BE2C (cell line): ENCODE measurements around the gene POU3F1.

Source experiments
- DNase-seq: peaks from one replicate; pipeline ENCODE4 v3.0.0-alpha.2; 2020
- H3K27me3 ChIP-seq: fragments of 250-450 bp; sonication (Bioruptor Pico); 2 replicates; pipeline ENCODE4 v1.5.1; 2020; ENCODE audit warnings: mild to moderate bottlenecking
- H3K36me3 ChIP-seq: fragments of 250-450 bp; sonication (Bioruptor Pico); 2 replicates; pipeline ENCODE4 v1.5.1; 2020; ENCODE audit warnings: mild to moderate bottlenecking
- H3K4me1 ChIP-seq: fragments of 250-450 bp; sonication (Bioruptor Pico); 2 replicates; pipeline ENCODE4 v1.5.1; 2020
- H3K4me3 ChIP-seq: 2 replicates; pipeline ENCODE4 v1.5.1; 2011; ENCODE audit warnings: low read depth, low read length
- H3K9me3 ChIP-seq: fragments of 250-450 bp; sonication (Bioruptor Pico); 2 replicates; pipeline ENCODE4 v1.5.1; 2020
- CTCF ChIP-seq: IDR thresholded peaks from 2 replicates; pipeline ENCODE4 v1.5.1; 2012; ENCODE audit warnings: mild to moderate bottlenecking, low read depth, low read length

Gene POU3F1

GRCh38 chr1:38022810-38023209, 23.8 kb downstream of the POU3F1 start:
- DNase-seq: no peak
- H3K4me1 ChIP-seq: peaks cover 2% of the 10 kb centered on the region; the same call in 1 of the 2 replicates
- H3K36me3 ChIP-seq: peaks cover 8% of the 10 kb centered on the region; the same call in 1 of the 2 replicates
- no peak overlapping the region for H3K4me3 ChIP-seq
- no peaks in the 10 kb centered on the region for H3K9me3 ChIP-seq
- TF ChIP-seq CTCF: no peak
- H3K27me3 ChIP-seq: no peaks in the 10 kb centered on the region

- peaks cover 8% of the 10 kb centered on the region; the same call in 1 of the 2 replicates for H3K36me3 ChIP-seq
- no peak for DNase-seq
These were observed 24.6 kb downstream of the POU3F1 start for GRCh38 chr1:38021969-38022368.

GRCh38 chr1:38020396-38020795, 26.2 kb downstream of the POU3F1 start:
- Histone ChIP-seq H3K36me3 (peaks cover 8% of the 10 kb centered on the region; the same call in 1 of the 2 replicates), H3K9me3 (no peaks in the 10 kb centered on the region)

More at GRCh38 chr1:38021969-38022368, 24.6 kb downstream of the POU3F1 start:
- no peaks in the 10 kb centered on the region for H3K9me3 ChIP-seq
- no peak for TF ChIP-seq CTCF
- no peaks in the 10 kb centered on the region for H3K27me3 ChIP-seq
- no peaks in the 10 kb centered on the region for H3K4me1 ChIP-seq
- no peak overlapping the region for H3K4me3 ChIP-seq

GRCh38 chr1:38018864-38019343, 27.7 kb downstream of the POU3F1 start:
- no peaks in the 10 kb centered on the region for H3K27me3 ChIP-seq
- TF ChIP-seq CTCF: peak; percentile 43
- H3K36me3 ChIP-seq: peaks cover 8% of the 10 kb centered on the region; the same call in 1 of the 2 replicates
- DNase-seq: no peak
- H3K4me3 ChIP-seq: no peak overlapping the region
- H3K4me1 ChIP-seq: no peaks in the 10 kb centered on the region
- no peaks in the 10 kb centered on the region for H3K9me3 ChIP-seq

More at GRCh38 chr1:38020396-38020795, 26.2 kb downstream of the POU3F1 start:
- no peak for TF ChIP-seq CTCF
- Histone ChIP-seq H3K27me3 (no peaks in the 10 kb centered on the region), H3K4me3 (no peak overlapping the region), H3K4me1 (no peaks in the 10 kb centered on the region)
- DNase-seq: no peak

- no peaks in the 10 kb centered on the region for H3K27me3 ChIP-seq
- no peaks in the 10 kb centered on the region for H3K4me1 ChIP-seq
- H3K36me3 ChIP-seq: peaks cover 8% of the 10 kb centered on the region; the same call in 1 of the 2 replicates
- H3K9me3 ChIP-seq: no peaks in the 10 kb centered on the region
- no peak overlapping the region for H3K4me3 ChIP-seq
- no peak for DNase-seq
- no peak for TF ChIP-seq CTCF
These were observed 30.4 kb downstream of the POU3F1 start for GRCh38 chr1:38015978-38016725.
